Endothelial cell of umbilical vein (primary cell): ENCODE results near the gene DUSP22. TPM values are rescaled to one million over a fixed set of nuclear protein-coding genes. Genes with fewer than 3 reads are reported as not detected.

Experiments
- BruUV-seq: library from RNA; stranded (reverse); fragments of 400-500 nt; replicated peaks from 2 replicates; lab custom pipeline; 2021; lab: Mats Ljungman, UMichigan
- CTCF ChIA-PET: fragments of 300-600, 350-600 bp; sonication (Branson Sonifier 250); formaldehyde crosslinking; loops from one replicate; lab custom pipeline; 2021; ENCODE audit warnings: antibody characterized with exemption, inconsistent platforms; lab: Charles Lee
- POLR2A ChIA-PET: fragments of 300-600, 350-600 bp; sonication (Branson Sonifier 250); formaldehyde crosslinking; loops from one replicate; lab custom pipeline; 2021; ENCODE audit warnings: antibody characterized with exemption, inconsistent platforms; lab: Charles Lee
- DNase-seq: peaks from one replicate; pipeline ENCODE4 v3.0.0-alpha.2; 2011; ENCODE audit warnings: low read depth, low spot score
- FAIRE-seq: peaks from 2 replicates; lab custom pipeline; 2011; peaks lifted over from hg19 to GRCh38; lab: Jason Lieb, UNC
- H2AFZ ChIP-seq: 2 replicates; pipeline ENCODE4 v1.6.0; 2012; ENCODE audit warnings: low read depth, low read length, control low read depth, inconsistent platforms
- H3K27ac ChIP-seq: 2 replicates; pipeline ENCODE4 v1.5.1; 2011; ENCODE audit warnings: low read depth, mild to moderate bottlenecking, control low read depth, low read length, moderate library complexity; ENCODE audit not compliant: insufficient read depth
- H3K27me3 ChIP-seq, 2 experiments: 2 replicates each; pipeline versions ENCODE4 v1.6.0 to v1.6.1; 2011; ENCODE audit warnings: low read length in 2 of 2, mixed read lengths in 1 of 2; ENCODE audit not compliant: control insufficient read depth in 2 of 2, insufficient read depth in 2 of 2
- H3K36me3 ChIP-seq, 2 experiments: 2 replicates in 1 of 2; 3 replicates in 1 of 2; pipeline ENCODE4 v1.5.1; 2011; ENCODE audit warnings: low read length in 2 of 2, mild to moderate bottlenecking in 1 of 2, moderate library complexity in 1 of 2; ENCODE audit not compliant: control insufficient read depth in 2 of 2, insufficient read depth in 2 of 2; ENCODE audit errors: extremely low read depth in 1 of 2
- H3K4me1 ChIP-seq: 3 replicates; pipeline ENCODE4 v1.5.1; 2011; ENCODE audit warnings: mild to moderate bottlenecking, low read length; ENCODE audit not compliant: control insufficient read depth, insufficient read depth; ENCODE audit errors: extremely low read depth
- H3K4me2 ChIP-seq: 2 replicates; pipeline ENCODE4 v1.6.1; 2011; ENCODE audit warnings: low read length, control low read depth, mixed read lengths; ENCODE audit not compliant: insufficient read depth
- H3K4me3 ChIP-seq, 3 experiments: fragments of 200-600 bp in 1 of 3; sonication (generic), shearing (Covaris generic) in 1 of 3; replicated peaks in 1 of 3; 2 replicates each; pipeline ENCODE4 v1.5.1; 2011 to 2016; ENCODE audit warnings: control low read depth in 3 of 3, low read length in 3 of 3, mild to moderate bottlenecking in 2 of 3, inconsistent platforms in 1 of 3, low read depth in 1 of 3, moderate library complexity in 1 of 3; ENCODE audit not compliant: insufficient read depth in 1 of 3
- H3K79me2 ChIP-seq: 2 replicates; pipeline ENCODE4 v1.6.0; 2012; ENCODE audit warnings: low read length, inconsistent platforms; ENCODE audit not compliant: control insufficient read depth, insufficient read depth
- H3K9ac ChIP-seq: replicated peaks from 2 replicates; pipeline ENCODE3; 2011; ENCODE audit warnings: low read length, control low read depth; ENCODE audit not compliant: insufficient read depth; ENCODE audit errors: extremely low read depth
- H3K9me1 ChIP-seq: replicated peaks from 3 replicates; pipeline ENCODE4 v1.6.0; 2011; ENCODE audit warnings: mild to moderate bottlenecking, low read length; ENCODE audit not compliant: control insufficient read depth, insufficient read depth; ENCODE audit errors: extremely low read depth
- H3K9me3 ChIP-seq: replicated peaks from 2 replicates; pipeline ENCODE4 v1.5.1; 2012; ENCODE audit warnings: low read length, inconsistent platforms; ENCODE audit not compliant: control insufficient read depth, insufficient read depth
- H4K20me1 ChIP-seq: replicated peaks from 2 replicates; pipeline ENCODE3; 2011; ENCODE audit warnings: mild to moderate bottlenecking, low read length; ENCODE audit not compliant: control insufficient read depth, insufficient read depth; ENCODE audit errors: extremely low read depth
- EZH2 ChIP-seq: IDR thresholded peaks from 2 replicates; pipeline ENCODE4 v1.6.1; 2012; ENCODE audit warnings: borderline replicate concordance, low read depth, mild to moderate bottlenecking, moderate library complexity, low read length, inconsistent platforms; ENCODE audit not compliant: severe bottlenecking
- FOS ChIP-seq: IDR thresholded peaks from 2 replicates; pipeline ENCODE4 v1.6.1; 2011; ENCODE audit warnings: mild to moderate bottlenecking, low read length, moderate library complexity, borderline replicate concordance; ENCODE audit not compliant: insufficient read depth
- GATA2 ChIP-seq: IDR thresholded peaks from 2 replicates; pipeline ENCODE4 v1.7.0; 2011; ENCODE audit warnings: low read depth, mild to moderate bottlenecking, moderate library complexity, mixed read lengths, low read length; ENCODE audit not compliant: insufficient read length, insufficient read depth
- JUN ChIP-seq: IDR thresholded peaks from 2 replicates; pipeline ENCODE4 v1.6.1; 2011; ENCODE audit warnings: borderline replicate concordance, low read depth; ENCODE audit not compliant: insufficient read length, insufficient read depth
- MAX ChIP-seq: IDR thresholded peaks from 2 replicates; pipeline ENCODE4 v1.6.1; 2011; ENCODE audit not compliant: insufficient read depth, insufficient read length
- MYC ChIP-seq: IDR thresholded peaks from one replicate; pipeline ENCODE4 v1.6.1; 2011; ENCODE audit warnings: mild to moderate bottlenecking, low read depth, low read length
- POLR2A ChIP-seq: IDR thresholded peaks from 2 replicates; pipeline ENCODE4 v1.6.1; 2012; ENCODE audit warnings: low read depth, mild to moderate bottlenecking, control low read depth, low read length
- POLR2AphosphoS5 ChIP-seq: IDR thresholded peaks from 2 replicates; pipeline ENCODE4 v1.6.1; 2012; ENCODE audit warnings: low read depth, mild to moderate bottlenecking, control low read depth, low read length, moderate library complexity; ENCODE audit not compliant: insufficient read depth
- dilution Hi-C: fragments of 300-500 bp; cut with MboI; formaldehyde crosslinking; loops from one replicate; pipeline ENCODE4 v1.15.0; 2019; ENCODE audit warnings: low sequenced_read_pairs; ENCODE audit not compliant: extremely low pct_ligation_motif_present
- intact Hi-C: fragments of 100-400 bp; cut with micrococcal nuclease; formaldehyde crosslinking; loops from one replicate; pipeline ENCODE4 v1.10.0; 2022
- polyA plus RNA-seq, 4 experiments: library from polyadenylated mRNA; depleted of rRNA in 3 of 4; stranded (reverse) in 3 of 4; unstranded in 1 of 4; fragments of >200 nt; gene quantifications; 2 replicates each; pipeline versions ENCODE4 v1.2.1 to v1.2.3, GENCODE V29; 2011 to 2012; ENCODE audit warnings: missing spikeins in 1 of 4
- total RNA-seq: library from RNA; stranded (reverse); gene quantifications from 2 replicates; pipeline ENCODE4 v1.2.3, GENCODE V29; 2021
- TF ChIP-seq, protein P1 (sequence below), 2 donors: IDR thresholded peaks; 1 replicate in 1 of 2; 2 replicates in 1 of 2; pipeline ENCODE4 v1.5.1; 2011; ENCODE audit warnings: low read length in 2 of 2, mild to moderate bottlenecking in 2 of 2, moderate library complexity in 2 of 2, control low read depth in 1 of 2, inconsistent platforms in 1 of 2, low read depth in 1 of 2; ENCODE audit not compliant: insufficient read depth in 1 of 2; ENCODE audit errors: extremely low read depth in 1 of 2

Gene DUSP22
- total and polyA plus RNA-seq, 2 donors (not counting 3 experiments of a cell fraction or from before 2014, with no cell fraction given): 23.2 to 33.9 TPM

DNA sequence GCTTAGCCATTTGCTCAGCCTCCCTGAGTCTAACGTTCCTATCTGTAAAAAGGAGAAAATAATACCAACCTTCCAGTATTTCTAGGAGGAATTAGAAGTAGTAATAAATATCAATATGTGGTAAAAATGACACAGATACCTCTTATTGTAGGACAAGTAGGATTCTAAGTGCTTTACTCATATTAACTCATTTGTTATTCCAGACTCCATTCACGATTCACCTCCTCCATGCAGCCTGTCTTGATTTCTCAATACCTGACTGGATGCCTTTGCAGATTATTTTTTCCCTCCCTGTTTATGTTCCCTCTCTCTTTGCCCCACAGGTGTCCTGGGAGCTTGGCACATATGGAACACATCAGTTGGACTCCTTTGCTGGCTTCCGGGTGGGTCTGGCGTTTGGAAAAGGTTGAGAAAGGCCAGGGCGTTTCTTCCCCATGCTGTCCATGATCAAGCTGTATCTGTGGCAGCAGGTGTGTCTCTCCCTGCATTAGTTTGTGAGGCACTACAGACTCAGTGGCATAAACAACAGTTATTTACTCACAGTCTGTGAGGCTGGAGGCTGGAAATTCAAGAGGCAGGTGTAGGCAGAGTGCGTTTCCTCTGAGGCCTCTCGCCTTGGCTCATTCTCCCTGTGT, 10.7 kb upstream of the DUSP22 start:
- Histone ChIP-seq H3K9ac (no peak overlapping the region), H4K20me1 (no peaks in the 10 kb centered on the region), H3K27me3 (peaks cover 2 to 9% of the 10 kb centered on the region in 2 experiments), H3K79me2 (no peaks in the 10 kb centered on the region), H3K4me2 (no peak overlapping the region), H3K27ac (no peak overlapping the region), H3K4me3 (no peak overlapping the region), H3K9me3 (no peaks in the 10 kb centered on the region), H3K9me1 (no peaks in the 10 kb centered on the region), H3K4me1 (no peaks in the 10 kb centered on the region), H2AFZ (no peak overlapping the region), H3K36me3 (no peaks in the 10 kb centered on the region)
- no TSS peak for BruUV-seq
- no peak for FAIRE-seq
- no peak for TF ChIP-seq POLR2A
- TF ChIP-seq EZH2: no peak
- no peak for TF ChIP-seq JUN
- TF ChIP-seq, protein P1, sequence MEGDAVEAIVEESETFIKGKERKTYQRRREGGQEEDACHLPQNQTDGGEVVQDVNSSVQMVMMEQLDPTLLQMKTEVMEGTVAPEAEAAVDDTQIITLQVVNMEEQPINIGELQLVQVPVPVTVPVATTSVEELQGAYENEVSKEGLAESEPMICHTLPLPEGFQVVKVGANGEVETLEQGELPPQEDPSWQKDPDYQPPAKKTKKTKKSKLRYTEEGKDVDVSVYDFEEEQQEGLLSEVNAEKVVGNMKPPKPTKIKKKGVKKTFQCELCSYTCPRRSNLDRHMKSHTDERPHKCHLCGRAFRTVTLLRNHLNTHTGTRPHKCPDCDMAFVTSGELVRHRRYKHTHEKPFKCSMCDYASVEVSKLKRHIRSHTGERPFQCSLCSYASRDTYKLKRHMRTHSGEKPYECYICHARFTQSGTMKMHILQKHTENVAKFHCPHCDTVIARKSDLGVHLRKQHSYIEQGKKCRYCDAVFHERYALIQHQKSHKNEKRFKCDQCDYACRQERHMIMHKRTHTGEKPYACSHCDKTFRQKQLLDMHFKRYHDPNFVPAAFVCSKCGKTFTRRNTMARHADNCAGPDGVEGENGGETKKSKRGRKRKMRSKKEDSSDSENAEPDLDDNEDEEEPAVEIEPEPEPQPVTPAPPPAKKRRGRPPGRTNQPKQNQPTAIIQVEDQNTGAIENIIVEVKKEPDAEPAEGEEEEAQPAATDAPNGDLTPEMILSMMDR (IDR thresholded peaks at IDR 0.05; ENCODE audit: extremely low read depth in 1 of 2, insufficient read depth in 1 of 2, low read depth in 1 of 2, low read length in 2 of 2): no peak
- TF ChIP-seq FOS: no peak
- no peak for TF ChIP-seq MYC
- no peak for TF ChIP-seq POLR2AphosphoS5
- no peak for TF ChIP-seq GATA2
- TF ChIP-seq MAX: no peak
- DNase-seq: no peak
- POLR2A ChIA-PET: no interaction called here
- intact Hi-C loops (no loop called here), dilution Hi-C loops (no loop called here)
- CTCF ChIA-PET: no interaction called here
